Suprapubic skin (tissue), 3 donors: ENCODE measurements around the gene PNMA1.

Experiments used
- CTCF ChIP-seq, 2 donors: fragments of 200-600 bp in 1 of 2; fragments of 450-650 bp in 1 of 2; sonication (generic) in 1 of 2; IDR thresholded peaks; one replicate each; pipeline ENCODE4 v1.5.1; 2016 to 2019; ENCODE audit warnings: antibody characterized with exemption in 2 of 2, mild to moderate bottlenecking in 1 of 2, moderate library complexity in 1 of 2
- POLR2A ChIP-seq, 2 donors: fragments of 450-650 bp; IDR thresholded peaks; one replicate each; pipeline ENCODE4 v1.6.1; 2017; ENCODE audit warnings: antibody characterized with exemption in 2 of 2, mild to moderate bottlenecking in 2 of 2, moderate library complexity in 2 of 2

- TF ChIP-seq POLR2A (IDR thresholded peaks at IDR 0.05), result no peak
- TF ChIP-seq CTCF (IDR thresholded peaks at IDR 0.05), result no peak
Observed at GRCh38 chr14:73744175-73744867, 30.1 kb upstream of the PNMA1 start.
